Gastroesophageal sphincter (tissue), 4 donors: ENCODE results near the gene FOXO6. TPM values are rescaled to one million over a fixed set of nuclear protein-coding genes. Genes with fewer than 3 reads are reported as not detected.

Source experiments
- ATAC-seq: fragments of 150-250 bp; one replicate; pipeline ENCODE4 v1.9.1; 2016; ENCODE audit warnings: mild to moderate bottlenecking, moderate library complexity
- H3K27ac ChIP-seq, 4 donors: fragments of 200-600 bp; sonication (generic) in 3 of 4; 1 replicate in 3 of 4; 2 replicates in 1 of 4; pipeline ENCODE4 v1.5.1; 2016 to 2019
- H3K27me3 ChIP-seq: fragments of 200-600 bp; sonication (generic); one replicate; pipeline ENCODE4 v1.5.1; 2019
- H3K36me3 ChIP-seq, 2 donors: fragments of 200-600 bp; sonication (generic); one replicate each; pipeline ENCODE4 v1.5.1; 2019; ENCODE audit warnings: control low read depth in 1 of 2
- H3K4me1 ChIP-seq, 3 donors: fragments of 200-600 bp; sonication (generic); 1 replicate in 2 of 3; 2 replicates in 1 of 3; pipeline ENCODE4 v1.5.1; 2016 to 2019; ENCODE audit warnings: control low read depth in 2 of 3
- H3K4me3 ChIP-seq, 2 donors: fragments of 200-600 bp; sonication (generic); one replicate each; pipeline ENCODE4 v1.5.1; 2019; ENCODE audit warnings: mild to moderate bottlenecking in 1 of 2, moderate library complexity in 1 of 2
- H3K9me3 ChIP-seq, 3 donors: fragments of 200-600 bp; sonication (generic); one replicate each; pipeline ENCODE4 v1.5.1; 2017 to 2019; ENCODE audit warnings: control low read depth in 2 of 3
- EP300 ChIP-seq: sonication (generic); formaldehyde crosslinking; IDR thresholded peaks from one replicate; pipeline ENCODE4 v1.6.1; 2017; ENCODE audit warnings: antibody characterized with exemption, mild to moderate bottlenecking
- POLR2A ChIP-seq, 2 donors: fragments of 450-650 bp; IDR thresholded peaks; one replicate each; pipeline ENCODE4 v1.6.1; 2017; ENCODE audit warnings: antibody characterized with exemption in 2 of 2, mild to moderate bottlenecking in 2 of 2, moderate library complexity in 1 of 2
- POLR2AphosphoS5 ChIP-seq: sonication (generic); formaldehyde crosslinking; IDR thresholded peaks from one replicate; pipeline ENCODE4 v1.6.1; 2017; ENCODE audit warnings: antibody characterized with exemption
- WGBS, 2 donors: methylation state at CpG; one replicate each; pipeline ENCODE4 v1.1.5; 2018; ENCODE audit warnings: low coverage in 1 of 2; 5-methylcytosine and 5-hydroxymethylcytosine counted together
- total RNA-seq, 4 donors: library from RNA; depleted of rRNA; stranded (reverse); fragments of >200 nt; gene quantifications; one replicate each; pipeline ENCODE4 v1.1.0, GENCODE V29; 2016
- TF ChIP-seq, protein P1 (sequence below), 4 experiments: fragments of 200-600 bp in 2 of 4; fragments of 450-650 bp in 2 of 4; sonication (generic) in 1 of 4; IDR thresholded peaks; one replicate each; pipeline ENCODE4 v1.5.1; 2017 to 2019; ENCODE audit warnings: antibody characterized with exemption in 4 of 4, mild to moderate bottlenecking in 2 of 4, moderate library complexity in 2 of 4

FOXO6 gene
- total RNA-seq, 4 donors from 2014 or later: 0.27 to 2.2 (median 1.9) TPM

GRCh38 chr1:41407664-41408252, 46.5 kb downstream of the FOXO6 start:
- ATAC-seq: no peak
- WGBS, 2 donors: 55 to 56% methylated on average over 2 to 6 of the region's 14 CpGs
- TF ChIP-seq EP300: no peak
- TF ChIP-seq POLR2AphosphoS5: no peak
- TF ChIP-seq, protein P1, sequence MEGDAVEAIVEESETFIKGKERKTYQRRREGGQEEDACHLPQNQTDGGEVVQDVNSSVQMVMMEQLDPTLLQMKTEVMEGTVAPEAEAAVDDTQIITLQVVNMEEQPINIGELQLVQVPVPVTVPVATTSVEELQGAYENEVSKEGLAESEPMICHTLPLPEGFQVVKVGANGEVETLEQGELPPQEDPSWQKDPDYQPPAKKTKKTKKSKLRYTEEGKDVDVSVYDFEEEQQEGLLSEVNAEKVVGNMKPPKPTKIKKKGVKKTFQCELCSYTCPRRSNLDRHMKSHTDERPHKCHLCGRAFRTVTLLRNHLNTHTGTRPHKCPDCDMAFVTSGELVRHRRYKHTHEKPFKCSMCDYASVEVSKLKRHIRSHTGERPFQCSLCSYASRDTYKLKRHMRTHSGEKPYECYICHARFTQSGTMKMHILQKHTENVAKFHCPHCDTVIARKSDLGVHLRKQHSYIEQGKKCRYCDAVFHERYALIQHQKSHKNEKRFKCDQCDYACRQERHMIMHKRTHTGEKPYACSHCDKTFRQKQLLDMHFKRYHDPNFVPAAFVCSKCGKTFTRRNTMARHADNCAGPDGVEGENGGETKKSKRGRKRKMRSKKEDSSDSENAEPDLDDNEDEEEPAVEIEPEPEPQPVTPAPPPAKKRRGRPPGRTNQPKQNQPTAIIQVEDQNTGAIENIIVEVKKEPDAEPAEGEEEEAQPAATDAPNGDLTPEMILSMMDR (IDR thresholded peaks at IDR 0.05): no peak
- TF ChIP-seq POLR2A (IDR thresholded peaks at IDR 0.05): no peak

GRCh38 chr1:41408691-41409090, 47.5 kb downstream of the FOXO6 start:
- H3K4me3 ChIP-seq: no peak overlapping the region
- H3K36me3 ChIP-seq: no peaks in the 10 kb centered on the region
- peaks cover 49% of the 10 kb centered on the region for H3K27me3 ChIP-seq
- WGBS, 2 donors: 70 to 82% methylated on average over 4 of the region's 6 CpGs
- TF ChIP-seq POLR2A (IDR thresholded peaks at IDR 0.05) (no peak), EP300 (no peak), POLR2AphosphoS5 (no peak)
- TF ChIP-seq, protein P1 (IDR thresholded peaks at IDR 0.05): no peak
- peaks cover 0 to 8% (median 4%) of the 10 kb centered on the region in 3 donors for H3K4me1 ChIP-seq
- H3K9me3 ChIP-seq: peaks cover 0 to 5% (median 0%) of the 10 kb centered on the region in 3 donors
- H3K27ac ChIP-seq: no peak overlapping the region
- ATAC-seq: no peak

More at GRCh38 chr1:41407664-41408252, 46.5 kb downstream of the FOXO6 start:
- Histone ChIP-seq H3K27ac (no peak overlapping the region), H3K4me3 (no peak overlapping the region), H3K4me1 (peaks cover 0 to 8% (median 4%) of the 10 kb centered on the region in 3 donors), H3K9me3 (peaks cover 0 to 5% (median 0%) of the 10 kb centered on the region in 3 donors), H3K36me3 (no peaks in the 10 kb centered on the region), H3K27me3 (peaks cover 49% of the 10 kb centered on the region)

- Histone ChIP-seq H3K27me3 (peaks cover 44% of the 10 kb centered on the region), H3K36me3 (no peaks in the 10 kb centered on the region), H3K9me3 (peaks cover 0 to 5% (median 0%) of the 10 kb centered on the region in 3 donors), H3K27ac (no peak overlapping the region), H3K4me1 (no peaks in the 10 kb centered on the region), H3K4me3 (no peak overlapping the region)
- TF ChIP-seq POLR2A (IDR thresholded peaks at IDR 0.05) (no peak), EP300 (no peak), POLR2AphosphoS5 (no peak)
- TF ChIP-seq, protein P1 (IDR thresholded peaks at IDR 0.05): no peak
- ATAC-seq: no peak
- 90 to 95% methylated on average over 3 to 6 of the region's 7 CpGs for WGBS, 2 donors
These were observed 48.6 kb downstream of the FOXO6 start for GRCh38 chr1:41409825-41410224.

DNA sequence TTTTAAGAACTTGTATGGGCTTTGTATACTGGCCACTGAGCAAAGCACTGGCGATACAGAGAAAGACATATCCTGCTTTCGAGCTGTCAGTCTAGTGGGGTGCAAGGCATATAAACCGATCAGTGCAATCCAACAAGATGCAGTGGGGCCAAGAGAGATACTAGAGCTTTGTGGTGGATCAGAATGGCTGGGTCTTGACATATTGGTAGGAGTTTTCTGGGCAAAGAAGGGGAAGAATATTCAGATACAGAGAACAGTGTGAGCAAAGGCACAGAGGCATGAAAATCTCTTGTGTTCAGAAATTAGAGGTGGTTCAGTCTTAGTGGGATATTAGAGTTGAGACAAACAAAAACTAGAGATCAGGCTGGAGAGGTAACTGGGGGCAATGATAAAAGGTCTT, 49.2 kb downstream of the FOXO6 start:
- Histone ChIP-seq H3K27me3 (peaks cover 40% of the 10 kb centered on the region), H3K4me3 (no peak overlapping the region), H3K27ac (no peak overlapping the region), H3K36me3 (no peaks in the 10 kb centered on the region), H3K9me3 (peaks cover 0 to 5% (median 0%) of the 10 kb centered on the region in 3 donors), H3K4me1 (no peaks in the 10 kb centered on the region)
- ATAC-seq: no peak
- TF ChIP-seq, protein P1 (IDR thresholded peaks at IDR 0.05): no peak
- TF ChIP-seq POLR2AphosphoS5: no peak
- TF ChIP-seq POLR2A (IDR thresholded peaks at IDR 0.05): no peak
- TF ChIP-seq EP300: no peak
- WGBS, 2 donors: 91% methylated on average over 3 of the region's 3 CpGs; no CpG with 5 or more reads in 1 of the 2 donors

- Histone ChIP-seq H3K36me3 (no peaks in the 10 kb centered on the region), H3K4me3 (no peak overlapping the region), H3K4me1 (no peaks in the 10 kb centered on the region), H3K27ac (no peak overlapping the region), H3K27me3 (peaks cover 40% of the 10 kb centered on the region), H3K9me3 (peaks cover 0 to 5% (median 0%) of the 10 kb centered on the region in 3 donors)
- TF ChIP-seq EP300 (no peak), POLR2AphosphoS5 (no peak), POLR2A (IDR thresholded peaks at IDR 0.05) (no peak)
- TF ChIP-seq, protein P1 (IDR thresholded peaks at IDR 0.05): no peak
- no peak for ATAC-seq
- WGBS, 2 donors: no CpG with 5 or more reads among the region's 3 CpGs
These were observed 50.0 kb downstream of the FOXO6 start for GRCh38 chr1:41411229-41411628.
